GM10847 (cell line): Measurements from ENCODE around the gene ZFP92.

ENCODE experiments used
- POLR2A ChIP-seq: IDR thresholded peaks from 2 replicates; pipeline ENCODE4 v1.6.1; 2011; ENCODE audit not compliant: insufficient read length; ENCODE audit errors: extremely low read depth

ZFP92 gene

DNA sequence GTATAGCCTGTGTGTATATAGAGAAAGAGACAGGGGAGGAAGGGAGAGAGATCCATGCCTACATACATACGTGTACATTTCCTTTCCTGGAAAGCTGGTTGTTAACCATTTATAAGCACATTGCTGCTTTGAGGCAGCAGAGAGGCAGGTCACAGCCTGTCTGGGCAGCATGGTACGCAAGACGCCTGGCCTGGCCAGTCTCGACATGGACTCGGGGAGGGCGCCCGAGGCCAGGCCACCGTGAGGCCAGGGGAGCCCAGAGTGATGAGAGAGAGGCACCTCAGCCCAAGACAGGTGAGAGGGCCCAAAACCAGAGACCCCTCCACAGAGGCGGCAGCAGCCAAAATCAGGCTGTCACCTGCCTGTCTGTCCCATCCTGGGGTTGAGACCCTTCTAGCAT, 30.7 kb downstream of the ZFP92 start:
- TF ChIP-seq POLR2A: no peak

DNA sequence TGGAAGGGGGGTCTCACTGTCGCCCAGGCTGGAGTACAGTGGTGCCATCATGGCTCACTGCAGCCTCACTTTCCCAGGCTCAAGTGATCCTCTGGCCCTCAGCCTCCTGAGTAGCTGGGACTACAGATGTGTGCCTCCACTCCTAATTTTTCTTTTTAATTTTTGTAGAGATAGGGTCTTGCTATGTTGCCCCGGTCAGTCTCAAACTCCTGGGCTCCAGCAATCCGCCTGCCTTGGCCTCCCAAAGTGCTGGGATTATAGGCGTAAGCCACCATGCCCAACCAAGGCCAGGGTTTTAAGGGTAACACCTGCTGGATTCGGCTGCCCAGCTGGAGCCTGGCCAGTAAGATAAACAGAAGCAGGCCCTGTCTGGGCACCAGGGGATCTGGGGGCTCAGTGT, 31.2 kb downstream of the ZFP92 start:
- no peak for TF ChIP-seq POLR2A

DNA sequence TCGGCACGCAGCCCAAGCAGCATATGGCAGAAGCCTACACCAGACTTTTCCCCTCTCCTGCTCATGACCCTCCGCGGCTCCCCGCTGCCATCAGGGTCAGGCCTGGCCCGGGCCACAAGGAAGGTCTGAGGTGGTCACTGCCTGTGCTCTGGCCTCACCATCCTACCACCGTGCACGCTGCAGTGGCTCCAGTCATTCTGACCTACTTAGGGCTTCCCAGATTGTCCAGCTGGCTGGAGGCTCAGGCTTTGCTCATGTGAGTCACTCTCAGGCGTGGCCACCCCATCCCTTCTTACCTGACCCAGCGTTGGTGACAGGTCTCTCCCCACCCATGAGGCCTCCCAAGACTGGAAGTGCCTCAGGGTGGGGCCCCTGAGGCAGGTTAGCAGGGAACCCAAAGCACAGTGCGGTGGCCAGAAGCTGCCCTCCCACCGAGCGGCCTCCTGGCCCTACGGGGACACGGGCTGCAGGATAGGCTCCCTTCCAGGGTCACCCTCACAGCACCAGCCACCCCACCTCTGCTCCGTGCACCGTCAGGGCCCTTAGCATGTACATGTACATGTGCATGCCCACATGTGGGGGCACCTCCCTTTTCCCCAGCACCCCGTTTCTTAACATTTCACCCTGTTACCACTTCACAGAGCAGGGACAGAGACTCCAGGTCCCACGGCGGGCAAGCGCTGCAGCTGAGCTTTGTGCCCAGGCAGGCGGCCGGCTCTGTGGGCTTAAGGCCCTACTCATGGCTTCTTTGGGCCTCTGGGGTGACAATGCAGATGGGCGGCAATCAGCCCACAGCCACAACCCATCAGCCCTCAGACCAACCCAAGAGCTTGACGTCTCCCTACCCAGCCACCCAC, 32.4 kb downstream of the ZFP92 start:
- no peak for TF ChIP-seq POLR2A

DNA sequence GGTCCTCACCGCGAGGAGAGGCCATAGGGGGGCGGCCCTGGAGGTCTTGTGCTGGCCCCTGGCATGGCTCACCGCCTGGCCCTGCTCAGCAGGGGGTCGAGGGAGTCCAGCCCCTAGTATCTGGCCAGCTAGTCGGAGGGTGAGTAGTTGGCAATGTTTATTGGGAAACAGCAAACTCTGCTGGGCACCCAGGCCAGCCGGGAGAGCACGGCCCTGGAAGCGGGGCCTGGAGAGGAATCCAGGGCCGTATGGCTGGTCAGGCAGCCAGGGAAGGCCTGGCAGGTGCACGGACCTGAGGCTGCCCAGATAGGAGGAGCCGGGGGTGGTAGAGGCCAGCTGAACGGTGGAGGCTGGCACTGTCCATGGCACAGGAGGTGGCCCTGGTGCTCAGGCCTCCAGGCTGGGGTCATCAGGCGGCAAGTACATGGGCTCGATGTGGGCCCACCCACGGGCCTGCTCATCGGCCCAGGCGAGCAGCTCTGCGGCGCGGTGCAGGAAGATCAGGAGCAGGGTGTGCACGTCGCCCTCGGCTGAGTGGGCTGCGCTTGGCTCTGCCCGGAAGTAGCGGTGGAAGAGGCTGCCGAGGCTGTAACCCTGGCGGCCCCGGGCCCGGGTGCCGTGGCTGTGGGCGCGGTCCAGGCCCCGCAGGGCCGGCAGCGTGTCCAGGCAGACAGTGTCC, 33.2 kb downstream of the ZFP92 start:
- TF ChIP-seq POLR2A: no peak

GRCh38 chrX:153445106-153445855, 34.0 kb downstream of the ZFP92 start:
- no peak for TF ChIP-seq POLR2A

DNA sequence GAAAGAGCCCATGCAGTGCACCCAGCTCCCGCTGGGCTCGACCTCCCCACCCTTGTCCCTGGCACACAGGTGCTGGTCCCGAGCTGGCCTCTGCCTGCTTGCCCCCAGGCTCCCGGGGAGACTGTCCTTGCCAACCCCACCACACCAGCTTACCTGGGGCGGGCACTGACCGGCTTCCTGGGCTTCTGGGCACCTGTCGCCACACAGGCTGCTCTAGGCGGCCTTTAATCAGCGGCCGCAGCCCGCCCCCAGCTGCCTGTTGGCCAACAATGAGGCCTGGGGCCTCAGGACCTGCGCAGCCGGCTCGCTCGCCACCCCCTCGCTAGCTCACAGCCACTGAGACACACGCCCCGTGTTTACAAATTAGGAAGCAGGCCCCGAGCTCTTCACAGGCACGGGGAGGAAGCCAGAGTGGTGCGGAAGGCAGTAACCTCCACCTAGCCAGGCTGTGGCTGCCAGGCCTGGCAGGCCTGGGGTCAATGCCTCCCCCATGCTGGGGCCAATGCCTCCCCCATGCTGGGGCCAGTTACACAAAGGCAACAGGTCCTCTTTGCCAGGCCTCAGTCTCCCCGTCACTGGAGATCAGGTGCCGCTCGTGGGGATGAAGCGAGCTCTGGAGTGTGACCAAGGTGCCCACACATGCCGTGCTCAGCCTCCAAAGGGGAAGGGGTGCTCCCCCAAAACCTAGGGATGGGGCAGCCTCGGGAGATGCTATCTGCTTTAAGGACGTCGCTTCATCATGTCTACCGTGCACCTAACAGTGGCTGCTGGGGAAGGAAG, 34.8 kb downstream of the ZFP92 start, which contains the start of gene TREX2:
Gene TREX2, minus strand, starts transcription at position 201 of the 780 bp plus-strand sequence. CDS start 626 bp downstream, outside the sequence.
- no peak for TF ChIP-seq POLR2A

DNA sequence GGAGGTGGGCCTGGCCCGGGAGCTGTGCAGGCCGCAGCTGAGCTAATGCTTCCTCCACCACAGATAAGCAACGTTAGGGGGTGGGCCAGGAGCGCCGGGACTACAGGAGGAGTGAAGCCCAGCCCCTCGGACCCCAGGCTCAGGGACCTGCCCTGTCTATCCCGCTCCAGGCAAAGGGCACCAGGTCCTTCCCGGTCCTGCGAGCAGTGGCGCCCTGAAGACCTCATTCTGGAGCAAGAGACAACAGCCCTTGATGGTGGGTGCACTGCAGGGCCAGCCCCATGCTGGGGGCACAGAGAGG, 35.3 kb downstream of the ZFP92 start:
- TF ChIP-seq POLR2A: no peak

GRCh38 chrX:153446950-153447580, 35.8 kb downstream of the ZFP92 start:
- no peak for TF ChIP-seq POLR2A

- TF ChIP-seq POLR2A: no peak
These were observed 36.3 kb downstream of the ZFP92 start for GRCh38 chrX:153447581-153447960.

DNA sequence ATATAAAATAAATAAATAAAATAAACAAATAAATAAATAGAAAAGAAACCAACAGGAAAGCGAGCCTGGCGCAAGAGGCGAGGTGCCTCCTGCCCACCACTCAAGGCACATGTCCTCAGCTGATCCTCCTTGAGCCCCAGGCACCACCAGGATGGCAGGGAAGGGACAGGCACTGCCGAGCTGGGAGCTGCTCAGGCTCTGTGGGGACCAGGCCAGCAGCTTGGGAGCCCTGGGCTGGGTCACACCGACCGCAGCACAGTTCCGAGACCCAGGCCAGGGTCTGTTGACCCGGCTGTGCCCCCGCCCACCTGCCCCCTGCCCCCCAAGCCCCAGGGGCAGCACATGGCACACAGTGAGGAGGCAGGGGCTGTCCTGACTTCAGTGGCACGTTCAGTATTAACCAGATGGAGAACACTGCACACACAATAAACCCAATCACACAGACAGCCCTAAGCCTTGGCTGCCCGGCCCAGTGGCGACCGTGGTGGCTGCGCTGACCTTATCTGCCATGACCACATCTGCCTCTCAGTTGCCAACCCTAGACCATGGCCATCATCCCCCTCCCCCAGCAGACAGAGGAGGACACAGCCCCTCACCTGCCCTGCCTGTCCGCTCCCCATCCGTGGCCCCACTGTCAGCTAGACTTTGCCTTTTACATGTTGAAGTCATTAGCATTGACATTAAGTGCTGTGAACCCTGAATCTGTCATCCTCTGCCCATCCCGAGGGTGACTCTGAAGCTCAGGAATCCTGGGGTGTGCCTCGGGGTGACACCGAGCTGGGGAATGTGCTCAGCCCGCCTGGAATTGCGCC, 37.5 kb downstream of the ZFP92 start:
- no peak for TF ChIP-seq POLR2A

GRCh38 chrX:153449368-153450113, 38.3 kb downstream of the ZFP92 start:
- TF ChIP-seq POLR2A: no peak

DNA sequence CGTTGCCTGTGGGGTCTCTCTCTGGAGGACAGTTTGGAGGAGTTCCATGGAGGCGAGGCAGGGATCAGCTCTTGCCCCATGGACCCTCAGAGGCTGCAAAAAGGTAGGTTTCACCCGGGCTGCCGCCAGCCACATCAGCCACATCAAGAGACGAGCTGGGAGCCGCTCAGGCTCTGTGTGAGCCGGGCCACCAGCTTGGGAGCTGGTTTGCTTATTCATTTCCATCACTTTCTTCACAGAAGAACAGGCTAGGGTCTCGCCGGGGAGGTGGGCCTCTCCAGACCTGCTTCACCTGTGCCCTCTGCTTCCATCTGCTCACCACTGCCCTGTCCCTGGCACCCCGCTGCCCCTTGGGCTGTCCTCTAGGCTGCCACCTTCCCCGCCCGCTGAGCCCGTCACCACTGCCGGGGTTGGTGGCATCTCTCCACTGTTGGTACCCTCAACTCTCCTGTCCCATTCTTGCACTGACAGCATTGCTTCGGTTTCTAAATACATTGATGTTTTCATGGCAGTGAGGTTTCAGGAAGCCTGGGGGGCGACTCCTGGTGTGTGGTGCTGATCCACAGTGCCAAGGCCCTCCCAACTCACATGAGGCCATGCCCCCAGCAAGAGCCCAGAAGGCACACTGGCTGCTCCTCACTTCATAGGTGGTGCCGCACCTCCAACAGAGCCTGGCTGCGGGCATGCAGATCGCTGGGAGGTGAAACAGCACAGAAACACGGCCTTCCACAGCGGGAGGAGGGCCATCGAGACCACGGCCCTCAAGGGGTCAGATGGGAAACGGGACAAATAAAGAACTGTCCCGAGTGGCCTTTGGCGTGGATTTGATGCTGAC, 39.1 kb downstream of the ZFP92 start:
- no peak for TF ChIP-seq POLR2A
